H1 (cell line): Measurements from ENCODE around the gene SNRNP200. TPM values are rescaled to one million over a fixed set of nuclear protein-coding genes. Genes with fewer than 3 reads are reported as not detected.

Experiments
- CTCF ChIA-PET: fragments of 300-600 bp; sonication (Branson Sonifier 250); formaldehyde crosslinking; loops from one replicate; lab custom pipeline; 2021; ENCODE audit not compliant: partially characterized antibody; lab: Charles Lee
- POLR2A ChIA-PET: fragments of 300-600 bp; sonication (Branson Sonifier 250); formaldehyde crosslinking; loops from one replicate; lab custom pipeline; 2021; ENCODE audit warnings: inconsistent platforms; ENCODE audit not compliant: partially characterized antibody; lab: Charles Lee
- DNase-seq, 2 experiments: peaks; one replicate each; pipeline versions ENCODE4 v3.0.0 to v3.0.0-alpha.2; 2010 to 2022; ENCODE audit warnings: low spot score in 2 of 2, low read depth in 1 of 2, mixed read lengths in 1 of 2
- FAIRE-seq: peaks from 2 replicates; lab custom pipeline; 2011; peaks lifted over from hg19 to GRCh38; lab: Jason Lieb, UNC
- H2AFZ ChIP-seq: 2 replicates; pipeline ENCODE4 v1.8.1; 2012; ENCODE audit warnings: low read length, inconsistent platforms
- H2AK5ac ChIP-seq: 2 replicates; pipeline ENCODE4 v1.6.1; 2013; ENCODE audit warnings: low read depth, low read length
- H2BK120ac ChIP-seq: replicated peaks from 2 replicates; pipeline ENCODE3; 2013; ENCODE audit warnings: low read depth, low read length, inconsistent platforms
- H2BK12ac ChIP-seq: 2 replicates; pipeline ENCODE4 v1.6.1; 2013; ENCODE audit warnings: low read depth, low read length
- H2BK15ac ChIP-seq: 2 replicates; pipeline ENCODE4 v1.6.1; 2013; ENCODE audit warnings: low read length
- H2BK20ac ChIP-seq: 2 replicates; pipeline ENCODE4 v1.6.1; 2013; ENCODE audit warnings: low read length
- H2BK5ac ChIP-seq: 2 replicates; pipeline ENCODE4 v1.6.1; 2013; ENCODE audit warnings: low read depth, low read length
- H3K14ac ChIP-seq: 2 replicates; pipeline ENCODE4 v1.6.1; 2013; ENCODE audit warnings: inconsistent platforms; ENCODE audit not compliant: insufficient read length
- H3K18ac ChIP-seq: 2 replicates; pipeline ENCODE4 v1.6.1; 2013; ENCODE audit warnings: low read length; ENCODE audit errors: extremely low read depth
- H3K23ac ChIP-seq: 2 replicates; pipeline ENCODE4 v1.6.1; 2013; ENCODE audit warnings: inconsistent platforms; ENCODE audit not compliant: insufficient read length
- H3K23me2 ChIP-seq: 2 replicates; pipeline ENCODE4 v1.6.1; 2013; ENCODE audit warnings: low read depth, low read length
- H3K27ac ChIP-seq: 2 replicates; pipeline ENCODE4 v1.6.1; 2011; ENCODE audit warnings: low read depth, low read length, inconsistent platforms
- H3K27me3 ChIP-seq, 4 experiments: replicated peaks in 1 of 4; 1 replicate in 1 of 4; 2 replicates in 3 of 4; pipeline versions ENCODE4 v1.6.1 to v1.8.1; 2011 to 2013; ENCODE audit warnings: low read length in 3 of 4, mild to moderate bottlenecking in 3 of 4, inconsistent platforms in 2 of 4, mixed read lengths in 2 of 4, moderate library complexity in 1 of 4; ENCODE audit not compliant: control insufficient read depth in 3 of 4, insufficient read depth in 3 of 4; ENCODE audit errors: extremely low read depth in 1 of 4
- H3K36me3 ChIP-seq, 4 experiments: 2 replicates each; pipeline versions ENCODE4 v1.6.1 to v1.8.1; 2011 to 2013; ENCODE audit warnings: mild to moderate bottlenecking in 4 of 4, low read length in 3 of 4, moderate library complexity in 2 of 4, control low read depth in 1 of 4, inconsistent platforms in 1 of 4; ENCODE audit not compliant: insufficient read depth in 4 of 4, control insufficient read depth in 2 of 4
- H3K4ac ChIP-seq: replicated peaks from 2 replicates; pipeline ENCODE3; 2013; ENCODE audit warnings: low read length, low read depth, mixed read lengths, inconsistent platforms; ENCODE audit not compliant: insufficient read length
- H3K4me1 ChIP-seq, 4 experiments: replicated peaks in 1 of 4; 1 replicate in 1 of 4; 2 replicates in 3 of 4; pipeline versions ENCODE4 v1.6.1 to v1.8.1; 2011 to 2013; ENCODE audit warnings: low read length in 3 of 4, inconsistent platforms in 2 of 4, mixed read lengths in 1 of 4; ENCODE audit not compliant: insufficient read depth in 4 of 4, control insufficient read depth in 3 of 4
- H3K4me2 ChIP-seq, 2 experiments: 2 replicates each; pipeline versions ENCODE4 v1.6.1 to v1.8.1; 2011 to 2013; ENCODE audit warnings: low read depth in 2 of 2, low read length in 2 of 2, control low read depth in 1 of 2, inconsistent platforms in 1 of 2, mild to moderate bottlenecking in 1 of 2; ENCODE audit not compliant: insufficient read depth in 1 of 2
- H3K4me3 ChIP-seq, 4 experiments: fragments of 200-600, 300-600 bp in 1 of 4; sonication (generic), shearing (Covaris generic), sonication (Bioruptor Twin) in 1 of 4; 2 replicates each; pipeline versions ENCODE4 v1.5.1 to v1.8.1; 2011 to 2016; ENCODE audit warnings: low read length in 4 of 4, low read depth in 3 of 4, control low read depth in 2 of 4, inconsistent platforms in 2 of 4, mild to moderate bottlenecking in 2 of 4, mixed read lengths in 1 of 4, moderate library complexity in 1 of 4; ENCODE audit not compliant: insufficient read depth in 2 of 4; ENCODE audit errors: extremely low read depth in 1 of 4
- H3K56ac ChIP-seq: replicated peaks from 2 replicates; pipeline ENCODE3; 2013; ENCODE audit warnings: low read depth, mild to moderate bottlenecking, mixed read lengths, low read length, inconsistent platforms; ENCODE audit not compliant: insufficient read length
- H3K79me1 ChIP-seq: 2 replicates; pipeline ENCODE4 v1.6.1; 2013; ENCODE audit warnings: low read depth, low read length, control low read depth
- H3K79me2 ChIP-seq, 2 experiments: 2 replicates each; pipeline versions ENCODE4 v1.6.1 to v1.8.1; 2012 to 2013; ENCODE audit warnings: low read length in 2 of 2, mild to moderate bottlenecking in 2 of 2, inconsistent platforms in 1 of 2; ENCODE audit not compliant: insufficient read depth in 2 of 2, control insufficient read depth in 1 of 2
- H3K9ac ChIP-seq, 4 experiments: replicated peaks in 1 of 4; 1 replicate in 1 of 4; 2 replicates in 3 of 4; pipeline versions ENCODE4 v1.6.1 to v1.8.1; 2011 to 2013; ENCODE audit warnings: low read depth in 3 of 4, low read length in 3 of 4, control low read depth in 2 of 4, mild to moderate bottlenecking in 2 of 4, moderate library complexity in 2 of 4, inconsistent platforms in 1 of 4; ENCODE audit errors: extremely low read depth in 1 of 4
- H3K9me3 ChIP-seq, 2 experiments: 2 replicates each; pipeline versions ENCODE4 v1.6.1 to v1.8.1; 2012 to 2013; ENCODE audit warnings: mild to moderate bottlenecking in 2 of 2, moderate library complexity in 2 of 2, control low read depth in 1 of 2, inconsistent platforms in 1 of 2, low read depth in 1 of 2, low read length in 1 of 2, mixed read lengths in 1 of 2; ENCODE audit not compliant: insufficient read depth in 2 of 2
- H4K20me1 ChIP-seq, 2 experiments: replicated peaks in 1 of 2; 2 replicates each; pipeline versions ENCODE3 to v1.8.1; 2011 to 2013; ENCODE audit warnings: inconsistent platforms in 2 of 2, low read length in 2 of 2, mild to moderate bottlenecking in 1 of 2; ENCODE audit not compliant: insufficient read depth in 2 of 2, control insufficient read depth in 1 of 2
- H4K5ac ChIP-seq: 2 replicates; pipeline ENCODE4 v1.6.1; 2013; ENCODE audit warnings: low read length, low read depth, mixed read lengths, inconsistent platforms; ENCODE audit not compliant: insufficient read length
- H4K8ac ChIP-seq: 2 replicates; pipeline ENCODE4 v1.8.0; 2013; ENCODE audit warnings: mild to moderate bottlenecking, moderate library complexity, low read length, inconsistent platforms; ENCODE audit not compliant: insufficient read depth; ENCODE audit errors: extremely low read depth
- H4K91ac ChIP-seq: replicated peaks from 2 replicates; pipeline ENCODE3; 2013; ENCODE audit warnings: low read length, mixed read lengths, inconsistent platforms; ENCODE audit not compliant: insufficient read length
- CBX8 ChIP-seq: fragments of 300-800, 300-1000 bp; sonication (generic); IDR thresholded peaks from 2 replicates; pipeline ENCODE4 v1.7.1; 2016; ENCODE audit warnings: low read depth, low read length, borderline replicate concordance
- EP300 ChIP-seq, 2 experiments: IDR thresholded peaks; 1 replicate in 1 of 2; 2 replicates in 1 of 2; pipeline ENCODE4 v1.6.1; 2011 to 2012; ENCODE audit warnings: low read depth in 2 of 2, low read length in 2 of 2, mild to moderate bottlenecking in 2 of 2, borderline replicate concordance in 1 of 2, inconsistent platforms in 1 of 2, moderate library complexity in 1 of 2
- EZH2 ChIP-seq: fragments of 200-600 bp; sonication (generic); IDR thresholded peaks from 2 replicates; pipeline ENCODE4 v1.7.1; 2012; ENCODE audit warnings: low read depth, mild to moderate bottlenecking, moderate library complexity, low read length, inconsistent platforms; ENCODE audit not compliant: severe bottlenecking
- JUN ChIP-seq: IDR thresholded peaks from 2 replicates; pipeline ENCODE4 v1.6.1; 2011; ENCODE audit warnings: low read depth, mild to moderate bottlenecking, improper control_type of control experiment, low read length
- JUND ChIP-seq: IDR thresholded peaks from 2 replicates; pipeline ENCODE4 v1.6.1; 2011; ENCODE audit warnings: mild to moderate bottlenecking, improper control_type of control experiment, low read length
- SAP30 ChIP-seq: fragments of 300-600 bp; sonication (generic); IDR thresholded peaks from 2 replicates; pipeline ENCODE4 v1.7.1; 2012; ENCODE audit warnings: low read length, moderate library complexity, mild to moderate bottlenecking, inconsistent platforms; ENCODE audit not compliant: insufficient read depth, insufficient replicate concordance
- TAF1 ChIP-seq: IDR thresholded peaks from 2 replicates; pipeline ENCODE4 v1.6.1; 2011; ENCODE audit warnings: mild to moderate bottlenecking, low read depth, low read length
- WGBS, 2 experiments: shearing (Covaris generic) in 1 of 2; methylation state at CpG; one replicate each; pipeline versions ENCODE4 v1.1.6 to v1.1.7; 2013 to 2015; ENCODE audit warnings: low lambda C conversion rate in 2 of 2, mixed read lengths in 2 of 2, inconsistent platforms in 1 of 2, low coverage in 1 of 2, missing lambda C conversion rate in 1 of 2; ENCODE audit not compliant: insufficient replicate concordance in 2 of 2, insufficient coverage in 1 of 2, insufficient read length in 1 of 2; ENCODE audit errors: extremely low coverage in 1 of 2, missing lambda C conversion rate in 1 of 2; 5-methylcytosine and 5-hydroxymethylcytosine counted together
- polyA plus RNA-seq, 7 experiments: library from polyadenylated mRNA; depleted of rRNA in 3 of 7; stranded (reverse) in 5 of 7; unstranded in 2 of 7; fragments of >200 nt in 5 of 7; fragments of 200-250 nt in 2 of 7; gene quantifications; 1 replicate in 5 of 7; 2 replicates in 1 of 7; 4 replicates in 1 of 7; pipeline versions ENCODE4 v1.2.1 to v1.2.3, GENCODE V29; 2011 to 2013; ENCODE audit warnings: missing spikeins in 2 of 7, mixed read lengths in 2 of 7
- total RNA-seq: library from RNA; stranded (reverse); fragmentation: NEBNext Ultra II Directional; extraction: Animal tissue kit (Norgen Biotek cat#: 25700); gene quantifications from 2 replicates; pipeline ENCODE4 v1.2.1, GENCODE V29; 2021

SNRNP200 gene
- total and polyA plus RNA-seq, 2 of the 8 experiments (the other 6 are each of a cell fraction or from before 2014, with no cell fraction given): 190 to 289 TPM

DNA sequence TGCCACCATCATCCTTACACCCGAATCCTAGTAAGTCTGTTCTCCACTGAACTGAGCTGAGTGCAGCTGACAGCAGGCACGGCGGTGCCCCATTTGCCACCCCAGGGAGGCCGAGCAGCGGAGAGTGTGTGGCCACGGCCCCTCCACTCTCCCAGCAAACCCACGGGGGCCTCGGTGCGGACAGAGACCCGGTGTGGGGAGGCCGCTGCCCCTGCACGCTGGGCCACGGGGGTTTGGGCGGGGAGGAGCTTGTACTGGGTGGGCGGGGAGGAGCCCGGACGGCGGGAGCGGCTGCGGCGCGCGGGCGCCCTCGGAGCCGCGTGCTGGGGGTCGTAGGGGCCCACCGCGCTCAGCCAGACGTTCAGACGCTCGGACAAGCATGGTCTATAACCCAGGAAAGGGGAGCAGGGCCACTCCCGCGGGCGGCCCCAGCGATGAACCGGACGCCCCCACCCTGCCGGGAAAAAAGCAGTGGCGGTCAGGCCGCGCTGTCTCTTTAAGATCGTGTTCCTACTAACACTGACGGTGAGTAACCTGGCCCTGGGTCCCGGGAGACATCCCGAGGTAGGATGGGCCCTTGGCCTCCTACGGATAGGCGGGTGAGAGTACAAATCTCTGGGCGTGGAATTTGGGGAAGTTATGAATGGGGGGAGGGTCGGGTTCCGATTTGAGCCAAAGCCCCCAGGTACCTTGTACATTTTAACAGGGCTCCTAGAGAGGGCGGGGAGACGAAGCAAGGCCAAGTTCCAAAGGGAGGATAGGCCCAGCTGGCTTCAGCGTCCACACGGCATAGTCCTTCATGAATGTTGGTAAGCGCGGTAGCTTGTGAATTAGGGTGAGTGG is 19.9 kb upstream of the SNRNP200 start, which contains the start of gene ITPRIPL1:
Gene ITPRIPL1 (plus strand): TSS at position 277 of the 843 bp plus-strand sequence. CDS start 523 bp downstream, at position 800.
- FAIRE-seq (no peak), DNase-seq (peak in 1 of 2 experiments; percentile 77)
- Histone ChIP-seq H2BK12ac (peak within 1 kb of the TSS; percentile 88; the same call in 1 of the 2 replicates), H3K23me2 (peaks cover 19% of the 10 kb centered on the region; the same call in 1 of the 2 replicates), H3K18ac (peak within 1 kb of the TSS; percentile 51), H4K5ac (no peak within 1 kb of the TSS), H4K20me1 (no peaks in the 10 kb centered on the region), H3K4me1 (peaks cover 3 to 9% (median 3%) of the 10 kb centered on the region in 4 experiments), H4K91ac (peak within 1 kb of the TSS; percentile 38), H2BK120ac (no peak within 1 kb of the TSS), H3K27me3 (peaks cover 3 to 38% (median 28%) of the 10 kb centered on the region in 4 experiments), H3K4ac (no peak within 1 kb of the TSS), H3K23ac (no peak within 1 kb of the TSS), H3K9ac (peak within 1 kb of the TSS in 3 of 4 experiments; percentile 40 to 58 (median 50); a peak in 4 of 7 replicates), H3K4me2 (peak within 1 kb of the TSS; percentile 81 to 82), H2AFZ (peak within 1 kb of the TSS; percentile 67), H3K79me2 (no peaks in the 10 kb centered on the region), H3K56ac (no peak within 1 kb of the TSS), H3K14ac (no peak within 1 kb of the TSS), H3K79me1 (peaks cover 2% of the 10 kb centered on the region; the same call in 1 of the 2 replicates), H3K9me3 (no peaks in the 10 kb centered on the region), H3K36me3 (peaks cover 0 to 4% (median 2%) of the 10 kb centered on the region in 4 experiments; a peak in 3 of 8 replicates), H3K4me3 (peak within 1 kb of the TSS; percentile 40 to 64 (median 62)), H4K8ac (no peak within 1 kb of the TSS; the same call in 1 of the 2 replicates), H2BK5ac (no peak within 1 kb of the TSS), H2BK20ac (no peak within 1 kb of the TSS), H2AK5ac (no peak within 1 kb of the TSS), H2BK15ac (no peak within 1 kb of the TSS), H3K27ac (no peak within 1 kb of the TSS)
- 7% methylated on average over 40 of the region's 58 CpGs; no CpG with 5 or more reads in 1 of the 2 experiments for WGBS, 2 experiments
- ChIA-PET POLR2A (interaction anchor here (0.5 to 3.1 kb wide), 7 partner anchors 8 to 198 kb away, joined by 3 to 26 read pairs (median 4); partner anchors contain the start of gene NCAPH), CTCF (interaction anchor here (0.7 to 1.5 kb wide), 5 partner anchors 10 to 214 kb away, joined by 3 to 4 read pairs (median 3); no protein-coding TSS in a partner anchor)
- TF ChIP-seq CBX8 (no peak), TAF1 (0 out of 2 replicates have a peak, but pooled peaks have one; percentile 34), JUND (no peak), SAP30 (no peak), EZH2 (no peak), EP300 (IDR thresholded peaks at IDR 0.05; ENCODE audit: borderline replicate concordance in 1 of 2, low read depth in 2 of 2, low read length in 2 of 2) (no peak), JUN (no peak)
